ENCODE data around the gene DENND5B. TPM values are rescaled to one million over a fixed set of nuclear protein-coding genes. Genes with fewer than 3 reads are reported as not detected.

The DENND5B gene
- total and polyA plus RNA-seq, 10 of the 15 experiments (the other 5 are each of a cell fraction or from before 2014, with no cell fraction given), result 0.39 to 32.5 (median 20.6) TPM

- Histone ChIP-seq H3K27me3 (replicated peaks in 1 of 2; ENCODE audit: control insufficient read depth in 2 of 2, insufficient read depth in 2 of 2, low read length in 1 of 2) (no peaks in the 10 kb centered on the region), H3K36me3 (ENCODE audit: control insufficient read depth in 2 of 2, insufficient read depth in 2 of 2, low read length in 1 of 2) (no peaks in the 10 kb centered on the region), H3K9me3 (replicated peaks; ENCODE audit: control insufficient read depth, insufficient read depth, low read length) (no peaks in the 10 kb centered on the region), H3K9ac (ENCODE audit: control insufficient read depth, insufficient read depth, low read length) (no peak overlapping the region), H4K20me1 (ENCODE audit: control insufficient read depth, insufficient read depth) (no peaks in the 10 kb centered on the region), H3K4me3 (no peak overlapping the region), H3K27ac (ENCODE audit: control insufficient read depth, insufficient read depth) (no peak overlapping the region), H3K4me2 (ENCODE audit: control insufficient read depth, insufficient read depth) (no peak overlapping the region), H3K79me2 (ENCODE audit: control insufficient read depth, insufficient read depth, low read length) (peaks cover 79% of the 10 kb centered on the region), H2AFZ (ENCODE audit: control insufficient read depth, low read depth, low read length) (no peak overlapping the region), H3K4me1 (ENCODE audit: control insufficient read depth, insufficient read depth, low read length) (peaks cover 23% of the 10 kb centered on the region)
- DNase-seq (ENCODE audit: low read depth, low spot score) (no peak), FAIRE-seq (no peak), ATAC-seq (no peak)
- POLR2A ChIA-PET, result no interaction called here
- 98% methylated on average over 3 of the region's 3 CpGs for WGBS (ENCODE audit: insufficient coverage, insufficient replicate concordance, low lambda C conversion rate, missing lambda C conversion rate)
- in situ Hi-C loops (cut with MboI) (no loop called here), intact Hi-C loops (cut with micrococcal nuclease; ENCODE audit: unreplicated experiment) (no loop called here)
- TF ChIP-seq MYC (IDR thresholded peaks at IDR 0.05; ENCODE audit: insufficient read depth, insufficient read length, insufficient replicate concordance, low read length, severe bottlenecking) (no peak), ZNF384 (IDR thresholded peaks at IDR 0.05; ENCODE audit: borderline replicate concordance, low read depth, low read length) (no peak), RELB (IDR thresholded peaks at IDR 0.05; ENCODE audit: low read depth) (no peak)
- SMC1A ChIA-PET (ENCODE audit: uncharacterized antibody, unreplicated experiment), result no interaction called here
- CTCF ChIA-PET, result no interaction called here
- no TSS peak for BruUV-seq (replicated peaks)
- RAD21 ChIA-PET (ENCODE audit: unreplicated experiment), result no interaction called here
Measured at GRCh38 chr12:31572900-31573600, 17.9 kb downstream of the DENND5B start.

- H3K27ac ChIP-seq (ENCODE audit: control insufficient read depth, insufficient read depth), result peak overlapping the region; percentile 20; the same call in 1 of the 2 replicates
- no peak overlapping the region for H2AFZ ChIP-seq (ENCODE audit: control insufficient read depth, low read depth, low read length)
- peaks cover 83% of the 10 kb centered on the region for H3K79me2 ChIP-seq (ENCODE audit: control insufficient read depth, insufficient read depth, low read length)
- in situ Hi-C loops (cut with MboI) (no loop called here), intact Hi-C loops (cut with micrococcal nuclease; ENCODE audit: unreplicated experiment) (no loop called here)
- H4K20me1 ChIP-seq (ENCODE audit: control insufficient read depth, insufficient read depth), result no peaks in the 10 kb centered on the region
- no peak overlapping the region for H3K9ac ChIP-seq (ENCODE audit: control insufficient read depth, insufficient read depth, low read length)
- peaks cover 21% of the 10 kb centered on the region; the same call in 1 of the 2 replicates for H3K4me1 ChIP-seq (ENCODE audit: control insufficient read depth, insufficient read depth, low read length)
- RAD21 ChIA-PET (ENCODE audit: unreplicated experiment), result no interaction called here
- no peaks in the 10 kb centered on the region for H3K27me3 ChIP-seq (replicated peaks in 1 of 2; ENCODE audit: control insufficient read depth in 2 of 2, insufficient read depth in 2 of 2, low read length in 1 of 2)
- no peaks in the 10 kb centered on the region; a peak in 1 of 4 replicates for H3K36me3 ChIP-seq (ENCODE audit: control insufficient read depth in 2 of 2, insufficient read depth in 2 of 2, low read length in 1 of 2)
- peak overlapping the region; percentile 63 for H3K4me2 ChIP-seq (ENCODE audit: control insufficient read depth, insufficient read depth)
- POLR2A ChIA-PET, result no interaction called here
- CTCF ChIA-PET, result no interaction called here
- DNase-seq (ENCODE audit: low read depth, low spot score) (no peak), FAIRE-seq (no peak), ATAC-seq (no peak)
- no TSS peak for BruUV-seq (replicated peaks)
- SMC1A ChIA-PET (ENCODE audit: uncharacterized antibody, unreplicated experiment), result no interaction called here
- H3K9me3 ChIP-seq (replicated peaks; ENCODE audit: control insufficient read depth, insufficient read depth, low read length), result no peaks in the 10 kb centered on the region
- H3K4me3 ChIP-seq, result no peak overlapping the region
- 95% methylated on average over 5 of the region's 5 CpGs for WGBS (ENCODE audit: insufficient coverage, insufficient replicate concordance, low lambda C conversion rate, missing lambda C conversion rate)
- TF ChIP-seq, protein P1, sequence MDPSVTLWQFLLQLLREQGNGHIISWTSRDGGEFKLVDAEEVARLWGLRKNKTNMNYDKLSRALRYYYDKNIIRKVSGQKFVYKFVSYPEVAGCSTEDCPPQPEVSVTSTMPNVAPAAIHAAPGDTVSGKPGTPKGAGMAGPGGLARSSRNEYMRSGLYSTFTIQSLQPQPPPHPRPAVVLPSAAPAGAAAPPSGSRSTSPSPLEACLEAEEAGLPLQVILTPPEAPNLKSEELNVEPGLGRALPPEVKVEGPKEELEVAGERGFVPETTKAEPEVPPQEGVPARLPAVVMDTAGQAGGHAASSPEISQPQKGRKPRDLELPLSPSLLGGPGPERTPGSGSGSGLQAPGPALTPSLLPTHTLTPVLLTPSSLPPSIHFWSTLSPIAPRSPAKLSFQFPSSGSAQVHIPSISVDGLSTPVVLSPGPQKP (IDR thresholded peaks at IDR 0.05; ENCODE audit: low read depth, low read length), result no peak
- TF ChIP-seq, protein P2, sequence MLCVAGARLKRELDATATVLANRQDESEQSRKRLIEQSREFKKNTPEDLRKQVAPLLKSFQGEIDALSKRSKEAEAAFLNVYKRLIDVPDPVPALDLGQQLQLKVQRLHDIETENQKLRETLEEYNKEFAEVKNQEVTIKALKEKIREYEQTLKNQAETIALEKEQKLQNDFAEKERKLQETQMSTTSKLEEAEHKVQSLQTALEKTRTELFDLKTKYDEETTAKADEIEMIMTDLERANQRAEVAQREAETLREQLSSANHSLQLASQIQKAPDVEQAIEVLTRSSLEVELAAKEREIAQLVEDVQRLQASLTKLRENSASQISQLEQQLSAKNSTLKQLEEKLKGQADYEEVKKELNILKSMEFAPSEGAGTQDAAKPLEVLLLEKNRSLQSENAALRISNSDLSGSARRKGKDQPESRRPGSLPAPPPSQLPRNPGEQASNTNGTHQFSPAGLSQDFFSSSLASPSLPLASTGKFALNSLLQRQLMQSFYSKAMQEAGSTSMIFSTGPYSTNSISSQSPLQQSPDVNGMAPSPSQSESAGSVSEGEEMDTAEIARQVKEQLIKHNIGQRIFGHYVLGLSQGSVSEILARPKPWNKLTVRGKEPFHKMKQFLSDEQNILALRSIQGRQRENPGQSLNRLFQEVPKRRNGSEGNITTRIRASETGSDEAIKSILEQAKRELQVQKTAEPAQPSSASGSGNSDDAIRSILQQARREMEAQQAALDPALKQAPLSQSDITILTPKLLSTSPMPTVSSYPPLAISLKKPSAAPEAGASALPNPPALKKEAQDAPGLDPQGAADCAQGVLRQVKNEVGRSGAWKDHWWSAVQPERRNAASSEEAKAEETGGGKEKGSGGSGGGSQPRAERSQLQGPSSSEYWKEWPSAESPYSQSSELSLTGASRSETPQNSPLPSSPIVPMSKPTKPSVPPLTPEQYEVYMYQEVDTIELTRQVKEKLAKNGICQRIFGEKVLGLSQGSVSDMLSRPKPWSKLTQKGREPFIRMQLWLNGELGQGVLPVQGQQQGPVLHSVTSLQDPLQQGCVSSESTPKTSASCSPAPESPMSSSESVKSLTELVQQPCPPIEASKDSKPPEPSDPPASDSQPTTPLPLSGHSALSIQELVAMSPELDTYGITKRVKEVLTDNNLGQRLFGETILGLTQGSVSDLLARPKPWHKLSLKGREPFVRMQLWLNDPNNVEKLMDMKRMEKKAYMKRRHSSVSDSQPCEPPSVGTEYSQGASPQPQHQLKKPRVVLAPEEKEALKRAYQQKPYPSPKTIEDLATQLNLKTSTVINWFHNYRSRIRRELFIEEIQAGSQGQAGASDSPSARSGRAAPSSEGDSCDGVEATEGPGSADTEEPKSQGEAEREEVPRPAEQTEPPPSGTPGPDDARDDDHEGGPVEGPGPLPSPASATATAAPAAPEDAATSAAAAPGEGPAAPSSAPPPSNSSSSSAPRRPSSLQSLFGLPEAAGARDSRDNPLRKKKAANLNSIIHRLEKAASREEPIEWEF (IDR thresholded peaks at IDR 0.05; ENCODE audit: insufficient replicate concordance, low read depth, low read length), result no peak
- no peak for TF ChIP-seq TARDBP (IDR thresholded peaks at IDR 0.05; ENCODE audit: borderline replicate concordance)
Measured at GRCh38 chr12:31570880-31571279, 20.1 kb downstream of the DENND5B start.

All from GM12878 (cell line).